HG03520 (cell line): ENCODE measurements around the gene ZNHIT6.
"Not testable (repeated sequence)": the region's sequence is repeated elsewhere in the genome, so short reads cannot be mapped to it uniquely, and the experiment has no call there.

ENCODE experiments used
- ATAC-seq: cut with Tn5 transposase; IDR thresholded peaks from one replicate; pipeline ENCODE4 v1.9.1; 2021; ENCODE audit warnings: mild to moderate bottlenecking, moderate library complexity; ENCODE audit not compliant: unreplicated experiment

Gene ZNHIT6

DNA sequence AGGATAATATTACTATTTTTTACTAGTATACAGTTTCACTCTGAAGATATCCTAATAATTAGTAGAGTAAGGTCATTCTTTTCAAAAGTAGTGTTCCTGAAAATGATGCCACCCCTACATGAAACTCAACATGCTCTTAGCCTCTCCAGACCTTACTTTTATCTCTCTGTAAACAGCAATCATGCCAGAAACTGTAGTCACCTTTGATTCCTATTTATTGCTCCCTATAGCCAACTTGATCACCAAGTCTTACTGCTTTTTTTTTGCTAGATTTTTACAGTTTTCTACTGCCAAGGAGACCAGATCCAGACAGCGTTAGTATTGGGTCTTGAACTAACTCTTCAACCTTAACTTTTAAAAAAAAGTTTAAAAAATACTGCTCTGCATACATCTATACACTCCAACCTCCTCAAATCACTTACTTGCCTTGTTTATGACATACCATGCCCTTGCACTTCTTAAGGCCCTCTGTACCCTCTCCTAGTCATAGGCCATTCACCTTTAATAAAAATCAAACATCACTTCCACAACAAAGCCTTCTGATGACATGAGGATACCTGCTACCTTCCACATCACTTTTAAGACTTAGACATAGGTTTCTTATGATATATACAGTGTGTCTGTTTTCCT is 36.1 kb downstream of the ZNHIT6 start:
- ATAC-seq = no peak

DNA sequence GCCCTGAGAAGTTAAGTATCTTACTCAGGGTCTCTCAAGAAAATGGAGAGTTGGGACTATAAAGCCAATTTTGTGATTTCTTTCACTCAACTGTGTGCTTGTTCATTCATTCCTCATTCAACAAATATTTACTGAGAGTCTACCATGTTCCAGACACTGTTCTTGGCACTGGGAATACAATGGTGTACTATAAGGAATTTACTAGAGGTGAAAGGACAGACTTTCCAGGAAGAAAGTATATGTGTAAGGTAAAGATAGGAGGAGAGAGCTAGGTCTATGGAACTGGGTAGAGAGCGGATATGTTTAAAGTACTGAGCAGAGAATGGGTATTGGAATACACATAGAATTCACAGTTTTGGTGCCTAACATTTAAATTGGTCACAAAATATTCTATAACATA is 42.3 kb downstream of the ZNHIT6 start:
- ATAC-seq = no peak

DNA sequence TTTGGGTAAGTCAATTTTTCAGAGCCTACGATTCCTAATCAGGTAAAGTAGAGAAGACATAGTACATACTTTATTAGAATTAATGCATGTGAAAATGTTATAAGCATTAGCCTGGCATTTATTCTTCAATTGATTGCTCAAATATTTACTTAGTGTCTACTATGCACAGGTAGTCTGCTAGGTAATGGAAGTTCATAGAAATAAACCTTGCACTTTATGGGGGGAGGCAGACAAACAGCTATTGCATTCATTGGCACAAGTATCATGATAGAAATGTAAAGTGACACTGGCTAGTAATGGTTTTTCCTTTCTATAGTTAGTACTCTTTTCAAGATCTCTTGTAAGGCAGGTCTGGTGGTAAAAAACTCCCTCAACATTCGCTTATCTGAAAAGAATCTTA is 44.9 kb downstream of the ZNHIT6 start:
- no peak for ATAC-seq

DNA sequence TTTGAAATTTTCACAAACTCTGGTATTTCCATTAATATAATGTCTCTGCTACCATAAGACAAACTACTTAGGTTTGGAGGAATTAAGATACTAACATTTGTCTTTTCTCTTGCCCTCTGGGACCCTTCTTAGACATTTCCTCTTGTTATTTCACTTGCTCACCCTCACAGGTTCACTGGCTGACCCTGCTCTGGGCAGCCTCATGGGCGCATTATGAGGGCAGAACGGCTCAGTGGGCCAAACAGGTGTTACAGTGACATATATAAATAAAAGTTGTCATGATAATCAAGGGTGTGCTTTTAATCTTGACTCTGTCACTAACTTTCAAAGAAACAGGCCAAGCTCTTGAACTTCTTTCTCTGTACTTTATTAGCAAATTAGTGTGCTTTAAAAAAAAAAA is 46.5 kb downstream of the ZNHIT6 start:
- no peak for ATAC-seq

- ATAC-seq = no peak
Measured at GRCh38 chr1:85660541-85660940, 47.7 kb downstream of the ZNHIT6 start.

- no peak for ATAC-seq
Measured at GRCh38 chr1:85659174-85659573, 49.1 kb downstream of the ZNHIT6 start.

DNA sequence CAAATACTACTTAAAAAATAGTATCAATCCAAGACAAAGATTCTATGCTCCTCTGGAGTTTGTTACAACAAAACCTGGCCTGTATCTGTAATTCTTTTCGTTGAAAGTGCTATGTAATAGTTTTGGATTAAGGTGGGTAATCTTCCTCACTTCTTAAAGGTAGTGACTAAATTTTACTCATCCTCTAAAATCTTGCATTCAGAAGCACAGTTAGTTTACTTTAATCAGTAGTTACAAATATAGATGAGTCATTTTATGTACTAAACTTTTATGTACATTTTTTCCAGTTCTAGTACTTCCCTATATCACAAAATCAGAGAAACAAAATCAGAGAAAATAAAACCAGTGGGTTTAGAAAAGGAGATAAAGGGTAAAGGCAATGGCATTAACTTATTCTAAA is 51.3 kb downstream of the ZNHIT6 start:
- ATAC-seq = no peak

DNA sequence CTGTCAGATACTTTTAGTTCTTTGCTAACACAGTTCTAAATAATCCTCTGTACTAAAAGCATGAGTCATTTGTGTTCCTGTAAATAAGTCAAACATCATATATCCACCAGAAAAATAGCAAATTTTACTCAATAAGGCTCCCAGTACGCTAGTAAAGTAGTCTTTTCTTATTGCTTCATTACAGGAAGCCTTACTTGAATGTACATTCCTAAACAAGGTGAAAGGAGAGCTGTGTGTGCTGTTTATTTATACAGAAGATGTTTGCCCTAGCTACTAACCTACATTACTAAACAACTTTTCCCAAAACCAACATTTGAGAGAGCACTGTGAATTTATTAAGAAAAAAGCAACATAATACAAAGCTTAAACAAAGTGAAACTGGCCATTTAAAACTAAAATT is 52.0 kb downstream of the ZNHIT6 start:
- ATAC-seq = no peak

GRCh38 chr1:85655315-85655714 is 52.9 kb downstream of the ZNHIT6 start:
- no peak for ATAC-seq

- no peak for ATAC-seq
Measured at GRCh38 chr1:85654066-85654782, 54.0 kb downstream of the ZNHIT6 start.

GRCh38 chr1:85652327-85652726 is 55.9 kb downstream of the ZNHIT6 start:
- ATAC-seq = no peak

DNA sequence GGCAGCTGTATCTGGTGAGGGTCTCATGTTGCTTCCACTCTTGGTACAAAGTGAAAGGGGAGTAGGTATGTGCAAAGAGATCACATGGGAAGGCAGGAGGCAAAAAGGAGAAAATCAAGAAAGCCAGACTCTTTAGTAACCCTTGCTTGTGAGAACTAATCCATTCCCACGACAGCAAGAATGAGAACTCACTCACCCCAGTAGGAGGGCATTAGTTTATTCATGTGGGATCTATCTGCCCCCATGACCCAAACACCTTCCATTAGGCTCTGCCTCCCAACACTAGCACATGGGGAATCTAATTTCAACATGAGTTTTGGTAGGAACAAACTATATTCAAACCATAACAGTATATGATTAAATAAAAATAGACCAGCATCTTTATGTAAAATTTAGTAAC is 57.6 kb downstream of the ZNHIT6 start:
- no peak for ATAC-seq

- ATAC-seq = no peak
Measured at GRCh38 chr1:85649591-85649990, 58.6 kb downstream of the ZNHIT6 start.

GRCh38 chr1:85641598-85642556 is 66.4 kb downstream of the ZNHIT6 start:
- not testable (repeated sequence) for ATAC-seq

DNA sequence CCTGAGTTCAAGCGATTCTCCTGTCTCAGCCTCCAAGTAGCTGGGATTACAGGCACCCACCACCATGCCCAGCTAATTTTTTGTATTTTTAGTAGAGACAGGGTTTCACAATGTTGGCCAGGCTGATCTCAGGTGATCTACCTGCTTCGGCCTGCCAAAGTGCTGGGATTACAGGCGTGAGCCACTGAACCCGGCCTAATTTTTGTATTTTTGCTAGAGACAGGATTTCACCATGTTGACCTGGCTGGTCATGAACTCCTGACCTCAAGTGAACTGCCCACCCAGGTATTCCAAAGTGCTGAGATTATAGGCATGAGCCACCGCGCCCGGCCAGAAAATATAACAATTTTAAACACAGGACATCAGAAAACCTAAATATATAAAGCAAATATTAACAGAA is 68.3 kb downstream of the ZNHIT6 start:
- not testable (repeated sequence) for ATAC-seq

DNA sequence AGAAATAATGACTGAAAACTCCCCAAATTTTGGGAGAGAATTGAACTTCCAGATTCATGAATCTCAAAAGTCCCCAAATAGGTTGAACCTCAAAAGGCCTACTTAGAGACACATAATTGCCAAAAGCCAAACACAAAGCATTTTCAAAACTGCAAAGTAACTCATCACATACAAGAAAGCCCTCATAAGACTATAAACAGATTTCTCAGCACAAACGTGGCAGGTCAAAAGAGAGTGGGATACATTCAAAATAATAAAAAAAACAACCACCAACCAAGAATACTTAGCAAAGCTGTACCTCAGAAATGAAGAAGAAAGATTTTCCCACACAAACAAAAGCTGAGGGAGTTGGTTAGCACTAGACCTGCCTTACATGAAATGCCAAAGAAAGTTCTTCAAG is 69.8 kb downstream of the ZNHIT6 start:
- no peak for ATAC-seq

- no peak for ATAC-seq
Measured at GRCh38 chr1:85630493-85630892, 77.7 kb downstream of the ZNHIT6 start.

DNA sequence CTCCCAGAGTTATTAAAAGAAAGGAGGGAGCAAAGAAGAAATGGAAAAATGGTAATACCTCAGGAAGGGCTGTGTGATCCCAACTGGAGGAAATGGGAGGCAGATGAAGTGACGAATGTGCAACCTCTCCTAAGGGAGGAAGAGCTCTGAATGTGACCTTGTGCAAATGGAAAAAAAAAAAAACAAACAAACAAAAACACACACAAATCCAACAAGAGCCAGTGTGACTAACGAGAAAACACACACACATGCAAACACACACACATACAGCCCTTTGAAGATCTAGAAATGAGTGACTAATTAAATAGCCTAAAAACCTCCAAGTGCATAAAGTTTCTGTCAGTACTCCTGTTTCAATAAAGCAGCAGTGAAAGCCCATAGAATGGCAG is 78.7 kb downstream of the ZNHIT6 start:
- ATAC-seq = no peak

GRCh38 chr1:85628791-85629531 is 79.3 kb downstream of the ZNHIT6 start:
- ATAC-seq = no peak

DNA sequence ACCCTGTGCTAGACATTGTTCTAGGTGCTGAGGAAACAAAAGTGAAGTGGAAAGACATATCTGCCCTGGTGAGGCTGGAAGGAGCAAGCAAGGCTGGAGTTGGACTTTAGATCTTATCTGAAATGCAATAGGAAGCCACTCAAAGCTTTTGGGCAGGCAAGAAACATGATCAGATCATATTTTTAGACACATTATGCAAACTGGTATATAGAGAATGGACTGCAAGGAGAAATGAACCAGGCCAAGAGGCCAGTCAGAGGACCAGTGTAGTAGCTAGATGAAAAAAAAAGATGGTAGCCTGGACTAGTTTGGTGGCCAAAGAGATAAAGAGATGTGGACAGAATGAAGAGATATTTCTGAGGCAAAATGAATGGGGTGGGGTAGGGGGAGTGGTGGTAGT is 81.4 kb downstream of the ZNHIT6 start:
- no peak for ATAC-seq

DNA sequence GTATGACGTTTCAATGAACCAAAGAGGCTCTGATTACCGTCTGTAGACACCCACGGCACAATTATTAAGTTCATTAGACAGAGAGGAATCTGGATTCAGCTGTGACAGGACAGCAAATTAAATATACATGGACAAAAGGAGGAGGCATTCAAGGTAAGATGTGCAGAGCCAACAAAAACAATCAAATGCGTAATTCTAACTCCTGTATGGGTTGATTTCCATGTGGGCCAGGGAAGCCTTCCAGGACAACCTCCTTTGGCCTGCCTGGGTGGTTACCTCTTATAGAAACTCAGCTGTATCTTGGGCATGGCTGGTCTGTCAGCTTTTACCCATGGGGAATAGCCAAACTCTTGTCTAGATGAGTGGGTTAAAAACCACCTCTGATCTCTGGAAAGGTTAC is 83.9 kb downstream of the ZNHIT6 start:
- ATAC-seq = no peak
